AG09309 (cell line): Measurements from ENCODE around the gene SLC22A23.
"Not testable (repeated sequence)": the region's sequence is repeated elsewhere in the genome, so short reads cannot be mapped to it uniquely, and the experiment has no call there.

Experiments
- DNase-seq: peaks from one replicate; pipeline ENCODE4 v3.0.0-alpha.2; 2010; ENCODE audit warnings: low read depth
- H3K4me3 ChIP-seq: 2 replicates; pipeline ENCODE4 v1.5.1; 2011; ENCODE audit warnings: mild to moderate bottlenecking, low read depth, low read length, moderate library complexity; ENCODE audit not compliant: control insufficient read depth
- CTCF ChIP-seq: IDR thresholded peaks from 2 replicates; pipeline ENCODE4 v1.5.1; 2011; ENCODE audit warnings: mild to moderate bottlenecking, low read depth, low read length, inconsistent platforms; ENCODE audit not compliant: insufficient read depth, control insufficient read depth; ENCODE audit errors: missing control alignments

Gene SLC22A23

GRCh38 chr6:3251462-3252314 lies 205.2 kb downstream of the SLC22A23 start:
- peak; percentile 97 for TF ChIP-seq CTCF
- peak; percentile 38 for DNase-seq
- no peak overlapping the region for H3K4me3 ChIP-seq

GRCh38 chr6:3250231-3250675 lies 206.6 kb downstream of the SLC22A23 start:
- TF ChIP-seq CTCF, result no peak
- no peak overlapping the region for H3K4me3 ChIP-seq
- no peak for DNase-seq

- TF ChIP-seq CTCF, result no peak
- H3K4me3 ChIP-seq, result no peak overlapping the region
- no peak for DNase-seq
These were observed 207.0 kb downstream of the SLC22A23 start for GRCh38 chr6:3249821-3250220.

GRCh38 chr6:3247255-3248146 lies 209.3 kb downstream of the SLC22A23 start:
- no peak for TF ChIP-seq CTCF
- peak overlapping the region; percentile 39 for H3K4me3 ChIP-seq
- peak; percentile 23 for DNase-seq

- DNase-seq, result no peak
- no peak overlapping the region for H3K4me3 ChIP-seq
- TF ChIP-seq CTCF, result no peak
These were observed 211.6 kb downstream of the SLC22A23 start for GRCh38 chr6:3245216-3245615.

- DNase-seq, H3K4me3 ChIP-seq: not testable (repeated sequence)
These were observed 212.1 kb downstream of the SLC22A23 start for GRCh38 chr6:3244832-3245161.

- TF ChIP-seq CTCF, result no peak
- no peak for DNase-seq
- no peak overlapping the region for H3K4me3 ChIP-seq
These were observed 212.6 kb downstream of the SLC22A23 start for GRCh38 chr6:3244003-3244831.
